ENCODE results near the gene BRPF3. TPM values are rescaled to one million over a fixed set of nuclear protein-coding genes. Genes with fewer than 3 reads are reported as not detected.
A peak's percentile ranks its signal among the peaks of the same experiment; 100 is the strongest.

The BRPF3 gene
- polyA plus RNA-seq, 3 donors, result 1.1 to 9.2 (median 1.3) TPM

DNA sequence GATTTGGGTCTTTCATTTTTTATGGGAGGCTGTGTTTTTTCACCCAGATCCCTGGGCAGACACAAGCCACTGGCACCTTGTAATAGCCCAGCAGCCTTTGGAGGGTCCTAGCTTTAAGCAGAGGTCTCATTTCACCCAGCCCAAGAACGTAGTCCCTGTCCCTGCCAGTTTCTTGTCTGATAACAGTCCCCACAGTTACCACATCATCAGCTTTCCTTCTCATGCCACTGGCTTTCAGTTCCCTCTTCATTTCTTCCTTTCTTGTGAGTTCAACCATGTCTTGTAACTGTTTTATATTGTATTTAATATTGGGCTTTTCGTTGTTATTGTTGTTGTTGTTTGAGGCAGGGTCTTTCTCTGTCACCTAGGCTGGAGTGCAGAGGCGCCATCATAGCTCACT lies 83.9 kb downstream of the BRPF3 start:
- Histone ChIP-seq H3K27ac (ENCODE audit: low read depth in 1 of 2, low read length in 2 of 2) (peak overlapping the region; percentile 41 to 62), H3K4me3 (replicated peaks in 1 of 3; ENCODE audit: low read depth in 2 of 3, low read length in 3 of 3) (no peak overlapping the region), H3K9ac (ENCODE audit: insufficient read depth, low read length, poor library complexity, severe bottlenecking) (no peak overlapping the region), H3K4me2 (replicated peaks; ENCODE audit: extremely low read depth, low read length, poor library complexity, severe bottlenecking) (peak overlapping the region; percentile 17), H3K27me3 (ENCODE audit: control insufficient read depth in 2 of 2, insufficient read depth in 2 of 2, low read length in 2 of 2) (no peaks in the 10 kb centered on the region), H4K20me1 (ENCODE audit: insufficient read depth, low read length) (no peaks in the 10 kb centered on the region), H3K4me1 (ENCODE audit: control insufficient read depth in 1 of 2, insufficient read depth in 2 of 2, low read length in 2 of 2) (peaks cover 45 to 59% of the 10 kb centered on the region in 2 donors), H3K9me3 (replicated peaks in 1 of 2; ENCODE audit: control insufficient read depth in 1 of 2, insufficient read depth in 1 of 2, low read length in 2 of 2) (no peaks in the 10 kb centered on the region), H3K36me3 (replicated peaks in 1 of 2; ENCODE audit: control insufficient read depth in 1 of 2, insufficient read depth in 2 of 2, low read length in 2 of 2) (no peaks in the 10 kb centered on the region), H3K79me2 (ENCODE audit: insufficient read depth, low read length) (no peaks in the 10 kb centered on the region), H2AFZ (ENCODE audit: insufficient read depth, low read depth, low read length, poor library complexity, severe bottlenecking) (no peak overlapping the region)
- H3K36me3 Mint-ChIP-seq, result no peaks in the 10 kb centered on the region
- TF ChIP-seq, protein P1, sequence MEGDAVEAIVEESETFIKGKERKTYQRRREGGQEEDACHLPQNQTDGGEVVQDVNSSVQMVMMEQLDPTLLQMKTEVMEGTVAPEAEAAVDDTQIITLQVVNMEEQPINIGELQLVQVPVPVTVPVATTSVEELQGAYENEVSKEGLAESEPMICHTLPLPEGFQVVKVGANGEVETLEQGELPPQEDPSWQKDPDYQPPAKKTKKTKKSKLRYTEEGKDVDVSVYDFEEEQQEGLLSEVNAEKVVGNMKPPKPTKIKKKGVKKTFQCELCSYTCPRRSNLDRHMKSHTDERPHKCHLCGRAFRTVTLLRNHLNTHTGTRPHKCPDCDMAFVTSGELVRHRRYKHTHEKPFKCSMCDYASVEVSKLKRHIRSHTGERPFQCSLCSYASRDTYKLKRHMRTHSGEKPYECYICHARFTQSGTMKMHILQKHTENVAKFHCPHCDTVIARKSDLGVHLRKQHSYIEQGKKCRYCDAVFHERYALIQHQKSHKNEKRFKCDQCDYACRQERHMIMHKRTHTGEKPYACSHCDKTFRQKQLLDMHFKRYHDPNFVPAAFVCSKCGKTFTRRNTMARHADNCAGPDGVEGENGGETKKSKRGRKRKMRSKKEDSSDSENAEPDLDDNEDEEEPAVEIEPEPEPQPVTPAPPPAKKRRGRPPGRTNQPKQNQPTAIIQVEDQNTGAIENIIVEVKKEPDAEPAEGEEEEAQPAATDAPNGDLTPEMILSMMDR (IDR thresholded peaks at IDR 0.05), result no peak
- WGBS (ENCODE audit: insufficient coverage), result 44% methylated on average over 3 of the region's 3 CpGs
- peak overlapping the region; percentile 22 to 89 (median 82) for H3K27ac Mint-ChIP-seq
- peaks cover 3 to 7% (median 3%) of the 10 kb centered on the region in 3 donors for H3K27me3 Mint-ChIP-seq (ENCODE audit: low read depth in 3 of 3)
- H3K9me3 Mint-ChIP-seq, result peaks cover 0 to 3% (median 0%) of the 10 kb centered on the region in 7 donors
- peak; percentile 45 to 77 (median 68) for DNase-seq
- peak overlapping the region in 1 of 2 donors; percentile 65 for H3K4me3 Mint-ChIP-seq
- intact Hi-C loops (cut with micrococcal nuclease), result no loop called here
- H3K4me1 Mint-ChIP-seq, result peaks cover 62% of the 10 kb centered on the region

DNA sequence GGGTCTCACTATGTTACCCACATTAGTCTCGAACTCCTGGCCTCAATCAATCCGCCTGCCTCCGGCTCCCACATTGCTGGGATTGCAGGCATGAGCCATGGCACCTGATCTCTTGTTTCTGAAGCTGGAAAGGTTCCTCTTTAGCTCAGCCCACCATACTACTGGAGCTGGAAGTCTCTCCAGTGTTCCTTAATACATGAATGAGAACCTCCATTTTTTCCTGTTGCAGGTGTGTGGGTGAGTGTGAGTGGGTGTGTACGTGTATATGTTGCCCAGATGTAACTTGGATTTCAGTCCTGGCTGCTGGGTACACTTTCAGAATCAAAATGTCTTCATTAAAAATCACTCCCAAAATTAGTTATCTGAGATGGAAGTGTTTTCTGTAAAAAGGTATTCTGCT lies 84.4 kb downstream of the BRPF3 start:
- Histone ChIP-seq H2AFZ (ENCODE audit: insufficient read depth, low read depth, low read length, poor library complexity, severe bottlenecking) (no peak overlapping the region), H3K4me2 (replicated peaks; ENCODE audit: extremely low read depth, low read length, poor library complexity, severe bottlenecking) (no peak overlapping the region), H3K36me3 (replicated peaks in 1 of 2; ENCODE audit: control insufficient read depth in 1 of 2, insufficient read depth in 2 of 2, low read length in 2 of 2) (no peaks in the 10 kb centered on the region), H3K79me2 (ENCODE audit: insufficient read depth, low read length) (no peaks in the 10 kb centered on the region), H3K4me1 (ENCODE audit: control insufficient read depth in 1 of 2, insufficient read depth in 2 of 2, low read length in 2 of 2) (peaks cover 49 to 64% of the 10 kb centered on the region in 2 donors), H3K27me3 (ENCODE audit: control insufficient read depth in 2 of 2, insufficient read depth in 2 of 2, low read length in 2 of 2) (no peaks in the 10 kb centered on the region), H3K4me3 (replicated peaks in 1 of 3; ENCODE audit: low read depth in 2 of 3, low read length in 3 of 3) (no peak overlapping the region), H3K27ac (ENCODE audit: low read depth in 1 of 2, low read length in 2 of 2) (peak overlapping the region; percentile 41 to 62), H3K9me3 (replicated peaks in 1 of 2; ENCODE audit: control insufficient read depth in 1 of 2, insufficient read depth in 1 of 2, low read length in 2 of 2) (no peaks in the 10 kb centered on the region), H3K9ac (ENCODE audit: insufficient read depth, low read length, poor library complexity, severe bottlenecking) (no peak overlapping the region), H4K20me1 (ENCODE audit: insufficient read depth, low read length) (no peaks in the 10 kb centered on the region)
- DNase-seq, result no peak
- Mint-ChIP-seq H3K27ac (peak overlapping the region in 6 of 7 donors; percentile 22 to 89 (median 84)), H3K9me3 (peaks cover 0 to 3% (median 0%) of the 10 kb centered on the region in 7 donors), H3K36me3 (no peaks in the 10 kb centered on the region), H3K4me1 (peaks cover 67% of the 10 kb centered on the region), H3K4me3 (no peak overlapping the region), H3K27me3 (ENCODE audit: low read depth in 3 of 3) (peaks cover 3 to 7% (median 3%) of the 10 kb centered on the region in 3 donors)
- intact Hi-C loops (cut with micrococcal nuclease), result no loop called here
- WGBS (ENCODE audit: insufficient coverage), result 40% methylated on average over 1 of the region's 4 CpGs
- TF ChIP-seq, protein P1 (IDR thresholded peaks at IDR 0.05), result no peak

Other genes starting within 250 kb of the BRPF3 start
- 1 to 10 TPM in 2 of 3 donors, under 1 TPM in 1; 0.52 to 1.7 (median 1.5) TPM for gene SLC26A8, start 172.1 kb upstream of the BRPF3 start, polyA plus RNA-seq
- gene MAPK14, start 168.9 kb upstream of the BRPF3 start, polyA plus RNA-seq, result 10 to 100 TPM; 56.6 to 96.6 (median 83.7) TPM
- gene MAPK13, start 66.2 kb upstream of the BRPF3 start, polyA plus RNA-seq, result 1 to 10 TPM in 2 of 3 donors, under 1 TPM in 1; 0.88 to 9.8 (median 2.4) TPM
- gene PNPLA1, start 73.3 kb downstream of the BRPF3 start, polyA plus RNA-seq, result 1 to 10 TPM; 3.5 to 3.9 (median 3.8) TPM
- not detected for gene BNIP5, start 140.1 kb downstream of the BRPF3 start, polyA plus RNA-seq
- gene ETV7, start 190.9 kb downstream of the BRPF3 start, polyA plus RNA-seq, result 1 to 10 TPM in 2 of 3 donors, under 1 TPM in 1; 0.10 to 2.2 (median 1.5) TPM
- gene PXT1, start 246.1 kb downstream of the BRPF3 start, polyA plus RNA-seq, result under 1 TPM; 0.13 to 0.31 (median 0.24) TPM
- gene KCTD20, start 246.3 kb downstream of the BRPF3 start, polyA plus RNA-seq, result 10 to 100 TPM; 23.7 to 79.7 (median 73.9) TPM

Measured in CD14-positive monocyte (primary cell).